Measurements from ENCODE around the gene MTMR3.

DNA sequence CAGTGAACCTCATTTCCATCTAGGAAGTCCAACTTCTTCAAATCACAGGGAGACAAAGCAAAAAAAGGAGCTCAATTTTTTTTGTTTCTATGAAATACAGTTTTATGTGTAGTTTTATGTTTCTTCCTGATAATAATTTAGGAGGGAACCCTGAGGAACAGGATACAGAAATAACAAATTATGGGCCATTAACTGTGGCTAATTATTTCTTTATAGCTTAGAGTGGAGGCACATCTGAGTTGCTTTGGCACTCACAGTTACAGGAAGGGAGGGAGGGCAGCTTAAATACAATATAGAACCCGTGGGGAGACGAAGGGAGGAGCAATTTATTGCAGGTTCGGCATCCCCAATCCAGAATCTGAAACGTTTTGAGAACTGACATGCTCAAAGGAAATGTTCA lies 160.2 kb downstream of the MTMR3 start:
- TF ChIP-seq POLR2A (IDR thresholded peaks at IDR 0.05) (no peak), EP300 (IDR thresholded peaks at IDR 0.05) (no peak)
- TF ChIP-seq, protein P1, sequence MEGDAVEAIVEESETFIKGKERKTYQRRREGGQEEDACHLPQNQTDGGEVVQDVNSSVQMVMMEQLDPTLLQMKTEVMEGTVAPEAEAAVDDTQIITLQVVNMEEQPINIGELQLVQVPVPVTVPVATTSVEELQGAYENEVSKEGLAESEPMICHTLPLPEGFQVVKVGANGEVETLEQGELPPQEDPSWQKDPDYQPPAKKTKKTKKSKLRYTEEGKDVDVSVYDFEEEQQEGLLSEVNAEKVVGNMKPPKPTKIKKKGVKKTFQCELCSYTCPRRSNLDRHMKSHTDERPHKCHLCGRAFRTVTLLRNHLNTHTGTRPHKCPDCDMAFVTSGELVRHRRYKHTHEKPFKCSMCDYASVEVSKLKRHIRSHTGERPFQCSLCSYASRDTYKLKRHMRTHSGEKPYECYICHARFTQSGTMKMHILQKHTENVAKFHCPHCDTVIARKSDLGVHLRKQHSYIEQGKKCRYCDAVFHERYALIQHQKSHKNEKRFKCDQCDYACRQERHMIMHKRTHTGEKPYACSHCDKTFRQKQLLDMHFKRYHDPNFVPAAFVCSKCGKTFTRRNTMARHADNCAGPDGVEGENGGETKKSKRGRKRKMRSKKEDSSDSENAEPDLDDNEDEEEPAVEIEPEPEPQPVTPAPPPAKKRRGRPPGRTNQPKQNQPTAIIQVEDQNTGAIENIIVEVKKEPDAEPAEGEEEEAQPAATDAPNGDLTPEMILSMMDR (IDR thresholded peaks at IDR 0.05): no peak
